Neural progenitor cell (in vitro differentiated cells): ENCODE data around the gene DLGAP4.

Source experiments
- CTCF ChIP-seq: fragments of 200-600 bp; sonication (generic); IDR thresholded peaks from 2 replicates; pipeline ENCODE4 v1.5.1; 2017; ENCODE audit warnings: antibody characterized with exemption, mild to moderate bottlenecking
- EZH2phosphoT487 ChIP-seq: fragments of 200-600 bp; sonication (generic); IDR thresholded peaks from 2 replicates; pipeline ENCODE4 v1.6.1; 2017; ENCODE audit warnings: antibody characterized with exemption

GRCh38 chr20:36322131-36322530 lies 16.0 kb downstream of the DLGAP4 start:
- no peak for TF ChIP-seq EZH2phosphoT487
- TF ChIP-seq CTCF = no peak
